Gastroesophageal sphincter (tissue), 4 donors: ENCODE measurements around the gene SERPINH1. TPM values are rescaled to one million over a fixed set of nuclear protein-coding genes. Genes with fewer than 3 reads are reported as not detected.

Source experiments
- ATAC-seq: fragments of 150-250 bp; one replicate; pipeline ENCODE4 v1.9.1; 2016; ENCODE audit warnings: mild to moderate bottlenecking, moderate library complexity
- H3K27ac ChIP-seq, 4 donors: fragments of 200-600 bp; sonication (generic) in 3 of 4; 1 replicate in 3 of 4; 2 replicates in 1 of 4; pipeline ENCODE4 v1.5.1; 2016 to 2019
- H3K27me3 ChIP-seq: fragments of 200-600 bp; sonication (generic); one replicate; pipeline ENCODE4 v1.5.1; 2019
- H3K36me3 ChIP-seq, 2 donors: fragments of 200-600 bp; sonication (generic); one replicate each; pipeline ENCODE4 v1.5.1; 2019; ENCODE audit warnings: control low read depth in 1 of 2
- H3K4me1 ChIP-seq, 3 donors: fragments of 200-600 bp; sonication (generic); 1 replicate in 2 of 3; 2 replicates in 1 of 3; pipeline ENCODE4 v1.5.1; 2016 to 2019; ENCODE audit warnings: control low read depth in 2 of 3
- H3K4me3 ChIP-seq, 2 donors: fragments of 200-600 bp; sonication (generic); one replicate each; pipeline ENCODE4 v1.5.1; 2019; ENCODE audit warnings: mild to moderate bottlenecking in 1 of 2, moderate library complexity in 1 of 2
- H3K9me3 ChIP-seq, 3 donors: fragments of 200-600 bp; sonication (generic); one replicate each; pipeline ENCODE4 v1.5.1; 2017 to 2019; ENCODE audit warnings: control low read depth in 2 of 3
- EP300 ChIP-seq: sonication (generic); formaldehyde crosslinking; IDR thresholded peaks from one replicate; pipeline ENCODE4 v1.6.1; 2017; ENCODE audit warnings: antibody characterized with exemption, mild to moderate bottlenecking
- POLR2A ChIP-seq, 2 donors: fragments of 450-650 bp; IDR thresholded peaks; one replicate each; pipeline ENCODE4 v1.6.1; 2017; ENCODE audit warnings: antibody characterized with exemption in 2 of 2, mild to moderate bottlenecking in 2 of 2, moderate library complexity in 1 of 2
- POLR2AphosphoS5 ChIP-seq: sonication (generic); formaldehyde crosslinking; IDR thresholded peaks from one replicate; pipeline ENCODE4 v1.6.1; 2017; ENCODE audit warnings: antibody characterized with exemption
- whole genome bisulfite sequencing, 2 donors: methylation state at CpG; one replicate each; pipeline ENCODE4 v1.1.5; 2018; ENCODE audit warnings: low coverage in 1 of 2; 5-methylcytosine and 5-hydroxymethylcytosine counted together
- total RNA-seq, 4 donors: library from RNA; depleted of rRNA; stranded (reverse); fragments of >200 nt; gene quantifications; one replicate each; pipeline ENCODE4 v1.1.0, GENCODE V29; 2016
- TF ChIP-seq, protein P1 (sequence below), 4 experiments: fragments of 200-600 bp in 2 of 4; fragments of 450-650 bp in 2 of 4; sonication (generic) in 1 of 4; IDR thresholded peaks; one replicate each; pipeline ENCODE4 v1.5.1; 2017 to 2019; ENCODE audit warnings: antibody characterized with exemption in 4 of 4, mild to moderate bottlenecking in 2 of 4, moderate library complexity in 2 of 4

SERPINH1 gene
- total RNA-seq, 4 donors from 2014 or later = 127 to 284 (median 175) TPM

DNA sequence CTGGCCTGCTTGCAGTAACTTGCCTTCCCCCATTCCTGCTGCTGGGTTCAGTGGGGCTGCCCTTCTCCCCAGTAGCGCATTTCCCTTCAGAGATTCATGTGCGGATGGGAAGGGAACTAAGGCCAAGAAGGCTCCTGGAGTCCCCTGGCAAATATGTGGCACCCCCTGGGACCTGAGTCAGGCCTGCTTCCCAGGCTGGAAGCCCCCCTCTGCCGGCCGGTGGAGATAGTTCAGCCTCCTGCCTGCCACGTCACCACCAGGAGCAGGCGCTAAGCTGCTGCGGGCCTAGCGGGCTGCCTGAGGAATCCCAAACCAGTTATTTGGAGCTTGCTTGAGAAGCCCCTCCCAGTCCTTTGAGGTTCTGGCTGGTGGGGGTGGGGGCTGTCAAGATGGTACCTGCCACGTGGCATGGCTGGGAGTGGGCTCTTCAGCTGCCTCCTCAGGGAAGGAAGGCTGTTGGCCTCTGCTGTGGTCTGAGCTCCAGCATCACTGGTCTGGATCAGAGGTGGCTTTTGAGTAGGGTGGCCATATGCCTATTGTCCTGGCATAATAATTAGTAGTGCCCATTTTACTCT lies 2.0 kb downstream of the SERPINH1 start:
- WGBS, 2 donors = no CpG with 5 or more reads among the region's 9 CpGs
- Histone ChIP-seq H3K27ac (peak overlapping the region; percentile 98 to 100 (median 99)), H3K9me3 (no peaks in the 10 kb centered on the region), H3K4me1 (peaks cover 6 to 92% (median 46%) of the 10 kb centered on the region in 3 donors), H3K36me3 (peaks cover 0 to 43% of the 10 kb centered on the region in 2 donors), H3K27me3 (no peaks in the 10 kb centered on the region), H3K4me3 (peak overlapping the region; percentile 75 to 89)
- ATAC-seq = peak; percentile 36
- TF ChIP-seq POLR2AphosphoS5 (peak; percentile 32), POLR2A (IDR thresholded peaks at IDR 0.05) (no peak)
- TF ChIP-seq, protein P1, sequence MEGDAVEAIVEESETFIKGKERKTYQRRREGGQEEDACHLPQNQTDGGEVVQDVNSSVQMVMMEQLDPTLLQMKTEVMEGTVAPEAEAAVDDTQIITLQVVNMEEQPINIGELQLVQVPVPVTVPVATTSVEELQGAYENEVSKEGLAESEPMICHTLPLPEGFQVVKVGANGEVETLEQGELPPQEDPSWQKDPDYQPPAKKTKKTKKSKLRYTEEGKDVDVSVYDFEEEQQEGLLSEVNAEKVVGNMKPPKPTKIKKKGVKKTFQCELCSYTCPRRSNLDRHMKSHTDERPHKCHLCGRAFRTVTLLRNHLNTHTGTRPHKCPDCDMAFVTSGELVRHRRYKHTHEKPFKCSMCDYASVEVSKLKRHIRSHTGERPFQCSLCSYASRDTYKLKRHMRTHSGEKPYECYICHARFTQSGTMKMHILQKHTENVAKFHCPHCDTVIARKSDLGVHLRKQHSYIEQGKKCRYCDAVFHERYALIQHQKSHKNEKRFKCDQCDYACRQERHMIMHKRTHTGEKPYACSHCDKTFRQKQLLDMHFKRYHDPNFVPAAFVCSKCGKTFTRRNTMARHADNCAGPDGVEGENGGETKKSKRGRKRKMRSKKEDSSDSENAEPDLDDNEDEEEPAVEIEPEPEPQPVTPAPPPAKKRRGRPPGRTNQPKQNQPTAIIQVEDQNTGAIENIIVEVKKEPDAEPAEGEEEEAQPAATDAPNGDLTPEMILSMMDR (IDR thresholded peaks at IDR 0.05) = peak in 3 of 4 experiments; percentile 73 to 74 (median 73)

DNA sequence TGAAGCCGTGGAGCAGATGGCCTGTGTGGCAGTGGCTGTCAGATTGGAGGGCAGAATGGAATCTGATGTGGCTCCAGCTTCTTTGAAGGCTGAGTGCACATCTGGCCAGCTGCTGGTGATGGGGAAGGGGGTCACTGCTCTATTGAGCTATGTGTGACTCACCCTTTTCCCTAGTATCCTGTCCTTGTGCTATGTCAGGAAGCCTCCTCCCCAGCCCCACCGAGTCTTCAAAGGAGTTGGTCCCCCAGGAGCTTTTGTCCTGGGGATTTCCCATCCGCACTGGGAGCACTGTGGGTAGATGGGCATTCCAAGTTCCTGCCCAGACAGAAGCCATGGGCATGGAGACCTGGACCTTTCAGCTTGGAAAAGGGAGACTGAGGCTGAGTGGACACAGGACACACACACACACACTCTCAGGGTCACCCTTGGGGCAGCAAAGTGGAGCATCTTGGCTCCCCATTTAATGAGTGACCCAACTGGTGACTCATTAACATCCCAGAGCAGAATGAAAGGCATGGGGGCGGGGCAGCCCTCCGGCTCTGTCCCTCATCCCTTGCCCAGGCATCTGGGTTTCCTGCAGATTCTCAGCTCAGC lies 3.3 kb downstream of the SERPINH1 start:
- Histone ChIP-seq H3K36me3 (peaks cover 0 to 55% of the 10 kb centered on the region in 2 donors), H3K4me1 (peaks cover 3 to 92% (median 34%) of the 10 kb centered on the region in 3 donors), H3K9me3 (no peaks in the 10 kb centered on the region), H3K4me3 (peak overlapping the region in 1 of 2 donors; percentile 75), H3K27me3 (no peaks in the 10 kb centered on the region), H3K27ac (peak overlapping the region; percentile 41 to 100 (median 98))
- 0% methylated on average over 1 of the region's 5 CpGs; no CpG with 5 or more reads in 1 of the 2 donors for WGBS, 2 donors
- ATAC-seq = peak; percentile 44
- TF ChIP-seq EP300 = no peak
- peak; percentile 50 for TF ChIP-seq POLR2AphosphoS5
- no peak for TF ChIP-seq POLR2A (IDR thresholded peaks at IDR 0.05)
- TF ChIP-seq, protein P1 (IDR thresholded peaks at IDR 0.05) = no peak

- no peak for TF ChIP-seq EP300
- no peak for TF ChIP-seq POLR2AphosphoS5
- TF ChIP-seq POLR2A (IDR thresholded peaks at IDR 0.05) = no peak
- TF ChIP-seq, protein P1 (IDR thresholded peaks at IDR 0.05) = no peak
- Histone ChIP-seq H3K27me3 (no peaks in the 10 kb centered on the region), H3K9me3 (no peaks in the 10 kb centered on the region), H3K36me3 (peaks cover 0 to 63% of the 10 kb centered on the region in 2 donors), H3K4me1 (peaks cover 3 to 92% (median 32%) of the 10 kb centered on the region in 3 donors), H3K4me3 (peak overlapping the region in 1 of 2 donors; percentile 75), H3K27ac (peak overlapping the region in 3 of 4 donors; percentile 98 to 100 (median 99))
- no peak for ATAC-seq
- 24 to 53% methylated on average over 3 to 9 of the region's 43 CpGs for WGBS, 2 donors
These were observed 4.1 kb downstream of the SERPINH1 start for GRCh38 chr11:75565916-75566762.

GRCh38 chr11:75566763-75567279 lies 4.8 kb downstream of the SERPINH1 start:
- Histone ChIP-seq H3K36me3 (peaks cover 0 to 70% of the 10 kb centered on the region in 2 donors), H3K9me3 (no peaks in the 10 kb centered on the region), H3K4me3 (no peak overlapping the region), H3K27ac (peak overlapping the region in 3 of 4 donors; percentile 31 to 99 (median 98)), H3K27me3 (no peaks in the 10 kb centered on the region), H3K4me1 (peaks cover 3 to 92% (median 32%) of the 10 kb centered on the region in 3 donors)
- 72 to 75% methylated on average over 6 of the region's 34 CpGs for WGBS, 2 donors
- no peak for TF ChIP-seq POLR2AphosphoS5
- no peak for TF ChIP-seq POLR2A (IDR thresholded peaks at IDR 0.05)
- TF ChIP-seq, protein P1 (IDR thresholded peaks at IDR 0.05) = no peak
- no peak for TF ChIP-seq EP300
- no peak for ATAC-seq
